HepG2 (cell line): Measurements from ENCODE around the gene ELP5.

Source experiments
- POLR2A ChIP-seq, 2 experiments: IDR thresholded peaks; 2 replicates each; pipeline ENCODE4 v1.6.1; 2011; ENCODE audit warnings: low read depth in 2 of 2, low read length in 2 of 2, mild to moderate bottlenecking in 1 of 2, moderate library complexity in 1 of 2; ENCODE audit not compliant: insufficient read depth in 1 of 2
- TF ChIP-seq, protein P1 (sequence below): sonication (generic); formaldehyde crosslinking; IDR thresholded peaks from 2 replicates; pipeline ENCODE4 v1.4.0; 2020; ENCODE audit warnings: missing genetic modification reagents, borderline replicate concordance
- TF ChIP-seq, protein P2 (sequence below): sonication (generic); formaldehyde crosslinking; IDR thresholded peaks from 2 replicates; pipeline ENCODE4 v1.5.0; 2020; ENCODE audit warnings: mild to moderate bottlenecking, missing genetic modification reagents, moderate library complexity

DNA sequence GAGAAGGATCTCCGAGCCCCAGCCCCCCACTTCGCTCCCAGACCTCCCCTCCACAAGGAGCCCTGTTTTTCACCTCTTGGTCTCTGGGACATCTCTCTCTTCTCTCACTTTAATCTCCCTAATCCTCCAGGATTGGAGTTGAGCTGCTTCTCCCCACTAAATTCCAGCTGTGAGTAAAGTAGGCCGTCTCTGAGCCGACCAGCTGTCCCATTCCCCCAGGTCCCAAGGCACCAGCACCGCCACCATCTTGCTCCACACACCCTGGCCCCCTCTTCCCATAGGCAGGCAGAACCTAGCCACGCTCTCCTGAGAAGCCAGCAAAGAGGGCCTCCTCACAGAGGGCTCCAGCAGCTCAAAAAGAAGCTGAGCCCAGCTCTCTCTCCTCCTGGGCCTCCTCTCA is 33.3 kb upstream of the ELP5 start:
- TF ChIP-seq, protein P1, sequence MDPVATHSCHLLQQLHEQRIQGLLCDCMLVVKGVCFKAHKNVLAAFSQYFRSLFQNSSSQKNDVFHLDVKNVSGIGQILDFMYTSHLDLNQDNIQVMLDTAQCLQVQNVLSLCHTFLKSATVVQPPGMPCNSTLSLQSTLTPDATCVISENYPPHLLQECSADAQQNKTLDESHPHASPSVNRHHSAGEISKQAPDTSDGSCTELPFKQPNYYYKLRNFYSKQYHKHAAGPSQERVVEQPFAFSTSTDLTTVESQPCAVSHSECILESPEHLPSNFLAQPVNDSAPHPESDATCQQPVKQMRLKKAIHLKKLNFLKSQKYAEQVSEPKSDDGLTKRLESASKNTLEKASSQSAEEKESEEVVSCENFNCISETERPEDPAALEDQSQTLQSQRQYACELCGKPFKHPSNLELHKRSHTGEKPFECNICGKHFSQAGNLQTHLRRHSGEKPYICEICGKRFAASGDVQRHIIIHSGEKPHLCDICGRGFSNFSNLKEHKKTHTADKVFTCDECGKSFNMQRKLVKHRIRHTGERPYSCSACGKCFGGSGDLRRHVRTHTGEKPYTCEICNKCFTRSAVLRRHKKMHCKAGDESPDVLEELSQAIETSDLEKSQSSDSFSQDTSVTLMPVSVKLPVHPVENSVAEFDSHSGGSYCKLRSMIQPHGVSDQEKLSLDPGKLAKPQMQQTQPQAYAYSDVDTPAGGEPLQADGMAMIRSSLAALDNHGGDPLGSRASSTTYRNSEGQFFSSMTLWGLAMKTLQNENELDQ (CRISPR knock-in tag) = no peak
- TF ChIP-seq, protein P2, sequence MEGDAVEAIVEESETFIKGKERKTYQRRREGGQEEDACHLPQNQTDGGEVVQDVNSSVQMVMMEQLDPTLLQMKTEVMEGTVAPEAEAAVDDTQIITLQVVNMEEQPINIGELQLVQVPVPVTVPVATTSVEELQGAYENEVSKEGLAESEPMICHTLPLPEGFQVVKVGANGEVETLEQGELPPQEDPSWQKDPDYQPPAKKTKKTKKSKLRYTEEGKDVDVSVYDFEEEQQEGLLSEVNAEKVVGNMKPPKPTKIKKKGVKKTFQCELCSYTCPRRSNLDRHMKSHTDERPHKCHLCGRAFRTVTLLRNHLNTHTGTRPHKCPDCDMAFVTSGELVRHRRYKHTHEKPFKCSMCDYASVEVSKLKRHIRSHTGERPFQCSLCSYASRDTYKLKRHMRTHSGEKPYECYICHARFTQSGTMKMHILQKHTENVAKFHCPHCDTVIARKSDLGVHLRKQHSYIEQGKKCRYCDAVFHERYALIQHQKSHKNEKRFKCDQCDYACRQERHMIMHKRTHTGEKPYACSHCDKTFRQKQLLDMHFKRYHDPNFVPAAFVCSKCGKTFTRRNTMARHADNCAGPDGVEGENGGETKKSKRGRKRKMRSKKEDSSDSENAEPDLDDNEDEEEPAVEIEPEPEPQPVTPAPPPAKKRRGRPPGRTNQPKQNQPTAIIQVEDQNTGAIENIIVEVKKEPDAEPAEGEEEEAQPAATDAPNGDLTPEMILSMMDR (CRISPR knock-in tag) = no peak
- TF ChIP-seq POLR2A (IDR thresholded peaks at IDR 0.05; ENCODE audit: insufficient read depth in 1 of 2, low read depth in 2 of 2, low read length in 2 of 2) = no peak
